ENCODE measurements around the gene SLC8A1. TPM values are rescaled to one million over a fixed set of nuclear protein-coding genes. Genes with fewer than 3 reads are reported as not detected.

SLC8A1 gene
- 1.9 TPM for total RNA-seq (ENCODE audit: unreplicated experiment)
- long read RNA-seq: 0 reads

GRCh38 chr2:40451918-40452605, at the start of gene SLC8A1:
Gene SLC8A1, minus strand, starts transcription at chr2:40452090.
- peaks cover 4% of the 10 kb centered on the region for H3K9me3 Mint-ChIP-seq (ENCODE audit: unreplicated experiment)
- peaks cover 14% of the 10 kb centered on the region for H3K27me3 Mint-ChIP-seq (ENCODE audit: unreplicated experiment)
- TF ChIP-seq CTCF (IDR thresholded peaks at IDR 0.05; ENCODE audit: partially characterized antibody, unreplicated experiment): no peak
- H3K36me3 Mint-ChIP-seq (ENCODE audit: unreplicated experiment): peaks cover 6% of the 10 kb centered on the region
- peak within 1 kb of the TSS; percentile 95 for H3K4me3 Mint-ChIP-seq (ENCODE audit: unreplicated experiment)
- peaks cover 13% of the 10 kb centered on the region for H3K4me1 Mint-ChIP-seq (ENCODE audit: low read depth, unreplicated experiment)
- peak within 1 kb of the TSS; percentile 54 for H3K27ac Mint-ChIP-seq (ENCODE audit: unreplicated experiment)
- peak; percentile 67 for DNase-seq

GRCh38 chr2:40499437-40499836, 47.5 kb upstream of the SLC8A1 start:
- H3K4me3 Mint-ChIP-seq (ENCODE audit: unreplicated experiment): no peak overlapping the region
- no peak overlapping the region for H3K27ac Mint-ChIP-seq (ENCODE audit: unreplicated experiment)
- DNase-seq: no peak
- H3K4me1 Mint-ChIP-seq (ENCODE audit: low read depth, unreplicated experiment): no peaks in the 10 kb centered on the region
- no peaks in the 10 kb centered on the region for H3K9me3 Mint-ChIP-seq (ENCODE audit: unreplicated experiment)
- no peaks in the 10 kb centered on the region for H3K36me3 Mint-ChIP-seq (ENCODE audit: unreplicated experiment)
- TF ChIP-seq CTCF (IDR thresholded peaks at IDR 0.05; ENCODE audit: partially characterized antibody, unreplicated experiment): no peak
- no peaks in the 10 kb centered on the region for H3K27me3 Mint-ChIP-seq (ENCODE audit: unreplicated experiment)

DNA sequence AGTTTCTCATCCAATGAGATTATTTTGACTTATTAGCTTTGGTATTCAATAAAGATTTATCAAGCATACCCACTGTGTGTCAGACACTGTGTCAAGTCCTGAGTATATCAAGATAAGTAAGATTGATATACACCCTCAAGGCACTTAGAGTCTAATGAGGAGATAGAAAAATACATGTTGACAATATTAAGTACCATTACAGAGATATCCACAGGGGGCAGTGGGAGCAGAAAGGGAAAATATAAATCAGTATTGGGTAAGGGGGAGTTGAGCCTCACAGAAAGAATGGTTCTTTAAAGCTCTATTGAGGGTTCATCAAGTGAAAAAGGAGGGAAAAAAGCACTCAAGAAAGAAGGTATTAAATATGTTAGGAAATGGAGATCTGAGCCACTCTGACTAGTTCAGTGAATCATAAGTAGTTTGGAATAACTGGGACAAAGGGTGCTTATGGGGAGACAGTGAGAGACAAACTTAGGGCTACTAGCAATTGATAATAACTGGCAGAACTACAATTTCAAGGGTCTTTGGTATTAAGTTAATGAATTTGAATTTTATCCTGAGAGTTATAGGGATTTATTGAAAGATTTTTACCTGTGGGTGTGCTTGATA, 45.5 kb upstream of the SLC8A1 start:
- Mint-ChIP-seq H3K36me3 (ENCODE audit: unreplicated experiment) (no peaks in the 10 kb centered on the region), H3K9me3 (ENCODE audit: unreplicated experiment) (no peaks in the 10 kb centered on the region), H3K4me1 (ENCODE audit: low read depth, unreplicated experiment) (no peaks in the 10 kb centered on the region), H3K27me3 (ENCODE audit: unreplicated experiment) (no peaks in the 10 kb centered on the region), H3K4me3 (ENCODE audit: unreplicated experiment) (no peak overlapping the region), H3K27ac (ENCODE audit: unreplicated experiment) (no peak overlapping the region)
- no peak for TF ChIP-seq CTCF (IDR thresholded peaks at IDR 0.05; ENCODE audit: partially characterized antibody, unreplicated experiment)
- DNase-seq: no peak

DNA sequence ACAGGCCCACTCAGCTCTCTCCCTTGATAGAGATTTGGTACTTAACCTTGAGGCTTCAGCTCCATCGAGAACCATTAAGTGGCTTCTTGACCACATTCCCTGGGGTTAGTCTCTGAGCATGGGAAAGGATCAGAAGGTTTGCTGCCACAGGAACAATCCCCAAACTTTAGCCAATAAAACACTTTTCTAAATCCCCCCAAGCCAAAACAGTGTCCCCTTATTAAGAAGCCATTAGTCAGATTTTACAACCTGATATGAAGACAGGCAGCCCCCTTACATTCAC, 37.7 kb upstream of the SLC8A1 start:
- no peaks in the 10 kb centered on the region for H3K36me3 Mint-ChIP-seq (ENCODE audit: unreplicated experiment)
- TF ChIP-seq CTCF (IDR thresholded peaks at IDR 0.05; ENCODE audit: partially characterized antibody, unreplicated experiment): no peak
- no peak for DNase-seq

GRCh38 chr2:40488927-40489677, 37.2 kb upstream of the SLC8A1 start:
- Mint-ChIP-seq H3K9me3 (ENCODE audit: unreplicated experiment) (no peaks in the 10 kb centered on the region), H3K4me1 (ENCODE audit: low read depth, unreplicated experiment) (no peaks in the 10 kb centered on the region), H3K27me3 (ENCODE audit: unreplicated experiment) (no peaks in the 10 kb centered on the region), H3K4me3 (ENCODE audit: unreplicated experiment) (no peak overlapping the region), H3K27ac (ENCODE audit: unreplicated experiment) (no peak overlapping the region), H3K36me3 (ENCODE audit: unreplicated experiment) (no peaks in the 10 kb centered on the region)
- no peak for TF ChIP-seq CTCF (IDR thresholded peaks at IDR 0.05; ENCODE audit: partially characterized antibody, unreplicated experiment)
- no peak for DNase-seq

More for the DNA sequence above, 37.7 kb upstream of the SLC8A1 start:
- H3K4me1 Mint-ChIP-seq (ENCODE audit: low read depth, unreplicated experiment): no peaks in the 10 kb centered on the region
- no peaks in the 10 kb centered on the region for H3K9me3 Mint-ChIP-seq (ENCODE audit: unreplicated experiment)
- H3K27me3 Mint-ChIP-seq (ENCODE audit: unreplicated experiment): no peaks in the 10 kb centered on the region
- no peak overlapping the region for H3K27ac Mint-ChIP-seq (ENCODE audit: unreplicated experiment)
- H3K4me3 Mint-ChIP-seq (ENCODE audit: unreplicated experiment): no peak overlapping the region
